Measurements from ENCODE around the gene CCNF.
"Not testable (repeated sequence)": the region's sequence is repeated elsewhere in the genome, so short reads cannot be mapped to it uniquely, and the experiment has no call there.

CCNF gene

DNA sequence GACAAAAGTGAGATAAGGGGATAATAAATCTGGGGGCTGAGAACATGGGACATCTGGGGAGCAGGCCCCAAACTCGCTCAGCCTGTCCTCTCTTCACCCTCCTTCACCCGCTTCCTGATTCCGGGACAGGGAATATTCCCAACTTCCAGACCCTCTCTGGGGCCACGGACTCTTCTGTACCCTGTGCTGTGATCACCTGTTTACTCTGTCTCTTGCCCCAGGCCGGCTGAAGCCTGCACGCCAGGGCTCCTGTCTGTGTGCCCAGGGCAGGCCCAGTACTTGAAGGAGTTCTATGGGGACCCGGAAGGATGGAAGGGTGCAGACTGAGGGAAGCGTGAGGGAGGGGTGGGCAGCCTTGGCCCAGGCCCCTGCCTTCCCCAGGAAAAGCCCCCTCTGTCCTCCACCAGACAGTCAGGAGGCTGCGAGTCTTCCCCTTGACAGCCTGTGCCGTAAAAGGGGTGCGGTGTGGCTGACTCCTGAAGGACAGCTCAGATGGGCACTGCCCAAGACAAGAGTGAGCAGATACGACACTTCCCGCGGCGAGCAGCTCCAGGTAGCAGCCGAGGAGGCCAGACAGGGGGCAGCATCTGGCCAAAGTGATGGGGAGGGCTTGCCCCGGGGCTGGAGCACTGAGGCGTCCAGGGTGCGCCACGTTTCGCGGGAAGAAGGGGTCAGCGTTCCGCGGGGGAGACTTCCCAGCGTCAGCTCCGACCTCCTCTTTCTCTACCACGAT, 1.0 kb upstream of the CCNF start:
- DNase-seq (ENCODE audit: low spot score) = no peak

DNA sequence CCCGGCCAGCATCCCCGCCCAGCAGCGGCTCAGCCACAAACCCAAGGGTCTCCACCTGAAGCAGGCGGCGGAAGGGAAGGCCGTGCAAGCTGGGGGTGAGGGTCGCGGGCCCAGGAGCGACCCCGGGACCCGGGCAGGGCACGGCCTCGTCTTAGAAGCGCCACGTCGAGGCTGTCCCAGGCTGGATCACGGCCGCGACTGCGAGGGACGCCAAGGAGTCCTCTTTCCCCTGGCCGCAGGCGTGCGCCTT, 538 bp upstream of the CCNF start:
- DNase-seq (ENCODE audit: low spot score) = no peak

GRCh38 chr16:2429771-2430663, 770 bp downstream of the CCNF start:
- peak; percentile 38 for DNase-seq (ENCODE audit: low spot score)

- DNase-seq (ENCODE audit: low spot score) = no peak
These were observed 3.0 kb downstream of the CCNF start for GRCh38 chr16:2432286-2432685.

GRCh38 chr16:2432801-2433505, 3.7 kb downstream of the CCNF start:
- DNase-seq (ENCODE audit: low spot score) = no peak

GRCh38 chr16:2435236-2435635, 6.0 kb downstream of the CCNF start:
- not testable (repeated sequence) for DNase-seq (ENCODE audit: low spot score)

- DNase-seq (ENCODE audit: low spot score) = no peak
These were observed 6.9 kb downstream of the CCNF start for GRCh38 chr16:2436110-2436509.

DNA sequence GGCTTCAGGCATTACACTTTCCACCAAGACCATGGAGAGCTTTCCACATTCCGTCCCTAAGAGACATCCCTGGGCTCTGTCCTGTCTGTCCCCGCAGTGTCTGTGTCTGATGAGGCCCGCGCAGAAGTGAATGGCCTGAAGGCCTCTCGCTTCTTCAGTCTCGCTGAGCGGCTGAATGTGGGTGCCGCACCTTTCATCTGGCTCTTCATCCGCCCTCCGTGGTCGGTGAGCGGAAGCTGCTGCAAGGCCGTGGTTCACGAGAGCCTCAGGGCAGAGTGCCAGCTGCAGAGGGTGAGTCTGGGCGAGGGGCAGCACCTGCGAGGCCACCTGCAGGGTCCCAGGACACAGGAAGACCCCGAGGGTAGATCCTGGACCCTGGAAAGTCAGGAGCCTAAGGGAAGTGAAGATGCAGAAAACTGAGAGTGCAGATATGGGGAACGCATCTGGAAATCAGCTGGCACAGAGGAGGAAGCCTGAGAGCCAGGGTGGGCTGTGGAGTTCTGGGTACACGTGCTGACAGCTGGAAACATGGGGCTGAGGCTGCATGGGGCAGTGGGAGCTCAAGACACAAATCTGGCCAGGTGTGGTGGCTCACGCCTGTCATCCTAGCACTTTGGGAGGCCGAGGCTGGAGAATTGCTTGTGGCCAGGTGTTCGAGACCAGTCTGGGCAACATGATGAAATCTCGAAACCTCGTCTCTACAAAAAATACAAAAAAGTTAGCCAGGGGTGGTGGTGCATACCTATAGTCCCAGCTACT, 8.0 kb downstream of the CCNF start:
- no peak for DNase-seq (ENCODE audit: low spot score)

DNA sequence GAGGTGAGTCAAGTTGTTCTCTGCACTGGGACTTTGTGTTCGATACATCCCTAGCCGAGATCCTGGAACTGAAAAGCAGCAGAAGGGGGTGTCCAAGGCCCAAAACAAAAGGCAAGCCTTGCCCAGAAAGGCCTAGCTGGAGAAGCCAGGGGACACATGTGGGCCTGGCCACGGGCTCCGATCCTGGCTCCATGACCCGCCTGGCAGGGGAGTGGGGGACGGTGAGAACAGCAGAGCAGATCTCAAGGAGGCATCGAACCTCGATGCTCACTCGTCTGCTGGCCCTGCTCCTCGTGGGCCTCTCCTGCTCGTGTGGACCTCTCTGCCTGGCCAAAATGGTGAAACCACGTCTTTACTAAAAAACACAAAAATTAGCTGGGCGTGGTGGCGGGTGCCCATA, 8.9 kb downstream of the CCNF start:
- no peak for DNase-seq (ENCODE audit: low spot score)

DNA sequence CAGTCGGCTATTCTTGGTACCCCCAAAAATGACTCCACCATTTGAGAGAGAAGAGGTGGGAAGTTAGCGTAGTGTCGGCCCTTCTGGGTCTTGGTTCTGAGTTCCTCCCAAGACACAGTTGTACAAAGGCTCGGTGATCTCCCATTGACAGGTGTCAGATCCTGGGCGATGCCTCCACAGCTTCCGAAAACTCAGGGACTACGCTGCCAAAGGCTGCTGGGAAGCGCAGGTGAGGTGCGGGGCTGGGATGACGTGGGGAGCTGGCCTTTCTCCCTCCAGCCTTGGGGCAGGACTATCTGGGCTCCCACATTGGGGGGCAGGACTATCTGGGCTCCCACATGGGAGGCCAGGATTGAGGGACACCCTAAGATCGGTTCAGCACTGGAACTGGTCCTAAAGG, 10.4 kb downstream of the CCNF start:
- DNase-seq (ENCODE audit: low spot score) = no peak

- not testable (repeated sequence) for DNase-seq (ENCODE audit: low spot score)
These were observed 12.0 kb downstream of the CCNF start for GRCh38 chr16:2441143-2441804.

- no peak for DNase-seq (ENCODE audit: low spot score)
These were observed 14.3 kb downstream of the CCNF start for GRCh38 chr16:2443555-2443954.

GRCh38 chr16:2447920-2448583, 18.8 kb downstream of the CCNF start:
- DNase-seq (ENCODE audit: low spot score) = no peak

- DNase-seq (ENCODE audit: low spot score) = no peak
These were observed 19.9 kb downstream of the CCNF start for GRCh38 chr16:2449118-2449517.

DNA sequence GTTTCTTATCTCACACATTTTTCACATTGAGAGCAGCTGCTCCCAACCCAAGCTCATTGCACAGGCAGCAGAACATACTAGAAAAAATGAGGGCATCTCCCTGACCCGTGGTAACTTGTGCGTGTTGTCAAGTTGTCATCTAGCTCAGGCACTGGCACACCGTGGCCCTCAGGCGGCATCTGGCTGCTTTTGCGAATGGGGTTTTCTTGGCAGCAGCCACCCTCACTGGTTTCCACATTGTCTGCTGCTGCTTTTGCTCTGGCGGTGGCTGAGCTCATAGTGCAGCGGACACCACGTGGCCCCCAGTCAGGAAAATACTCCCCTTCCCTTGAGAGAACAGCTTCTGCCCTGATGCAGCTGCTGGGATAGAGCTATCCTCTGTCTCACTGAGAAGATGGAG, 21.3 kb downstream of the CCNF start:
- DNase-seq (ENCODE audit: low spot score) = no peak

GRCh38 chr16:2450975-2451381, 21.7 kb downstream of the CCNF start:
- no peak for DNase-seq (ENCODE audit: low spot score)

DNA sequence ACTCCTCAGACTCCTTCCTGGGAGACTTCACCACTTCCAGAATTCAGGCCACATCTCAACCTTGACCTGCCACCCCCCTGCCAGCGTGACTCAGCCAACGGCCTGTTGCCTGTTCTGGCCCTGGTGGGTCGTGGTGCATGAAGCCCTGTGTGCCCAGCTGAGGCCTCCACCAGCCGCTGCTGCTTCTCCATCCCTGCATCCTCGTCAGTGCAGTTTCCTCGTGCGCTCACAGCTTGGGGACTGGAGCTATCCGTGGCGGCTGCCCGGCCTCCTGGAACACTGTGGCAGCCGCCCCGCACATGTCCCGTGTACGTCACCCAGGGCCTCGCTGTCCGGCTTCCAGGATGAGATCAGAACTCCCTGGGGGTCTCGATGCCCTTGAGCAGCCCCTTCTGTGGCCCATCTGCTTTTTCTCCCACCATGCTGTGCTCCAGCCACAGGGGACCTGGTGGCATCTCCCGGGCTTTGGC, 22.6 kb downstream of the CCNF start:
- no peak for DNase-seq (ENCODE audit: low spot score)

GRCh38 chr16:2452650-2453049, 23.4 kb downstream of the CCNF start:
- DNase-seq (ENCODE audit: low spot score) = no peak

DNA sequence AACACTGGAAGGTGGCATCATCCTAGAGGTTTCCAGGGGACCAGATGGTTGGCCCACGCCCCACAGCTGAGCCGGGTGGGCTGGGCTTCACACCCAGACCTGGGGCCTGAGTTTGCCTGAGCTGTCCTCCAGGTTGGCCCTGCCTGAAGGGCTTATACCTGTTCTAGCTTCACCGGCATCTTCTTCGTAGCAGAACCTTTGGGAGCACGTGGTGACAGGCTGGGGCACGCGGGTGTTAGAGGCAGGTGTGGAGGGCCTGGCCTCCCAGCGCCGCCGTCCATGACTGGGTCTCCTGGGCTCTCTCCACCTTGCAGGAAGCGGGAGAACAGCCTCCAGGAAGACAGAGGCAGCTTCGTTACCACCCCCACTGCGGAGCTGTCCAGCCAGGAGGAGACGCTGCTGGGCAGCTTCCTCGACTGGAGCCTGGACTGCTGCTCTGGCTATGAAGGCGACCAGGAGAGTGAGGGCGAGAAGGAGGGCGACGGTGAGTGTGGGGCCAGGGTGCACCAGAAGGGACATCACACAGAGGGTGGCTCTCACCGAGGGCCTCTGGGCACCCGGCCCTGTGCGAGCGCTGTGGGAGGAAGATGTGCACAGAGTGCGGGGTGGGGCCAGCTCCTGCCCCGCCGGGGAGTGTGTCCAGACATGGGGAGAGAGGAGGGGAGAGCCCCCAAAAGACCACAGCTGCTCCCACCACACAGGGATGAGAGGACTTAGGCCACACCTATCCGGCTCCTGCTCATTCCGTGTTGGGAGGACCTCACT, 26.0 kb downstream of the CCNF start:
- no peak for DNase-seq (ENCODE audit: low spot score)

GRCh38 chr16:2456551-2457153, 27.4 kb downstream of the CCNF start:
- no peak for DNase-seq (ENCODE audit: low spot score)

Data from D341Med (cell line).